Measurements from ENCODE around the gene CA10.

The CA10 gene

DNA sequence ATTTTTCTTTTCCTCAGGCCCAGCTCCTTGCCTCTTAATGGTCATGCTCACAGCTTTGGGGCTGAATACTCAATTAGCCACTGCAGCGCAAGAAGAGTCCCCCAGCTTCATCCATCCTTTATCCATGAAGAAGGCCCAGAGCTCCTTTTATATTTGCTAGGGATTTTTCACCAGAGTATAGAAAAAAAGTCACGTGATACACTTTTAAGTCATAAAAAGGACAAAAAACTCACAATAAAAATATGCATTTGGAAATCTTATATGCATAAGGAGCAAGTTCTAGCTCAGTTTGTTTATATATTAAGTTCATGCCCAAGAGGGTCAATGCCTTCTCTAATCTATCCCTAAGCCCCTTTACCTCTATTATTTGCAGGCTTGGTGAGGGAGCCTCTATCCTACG is 254.1 kb downstream of the CA10 start:
- TF ChIP-seq, protein P1, sequence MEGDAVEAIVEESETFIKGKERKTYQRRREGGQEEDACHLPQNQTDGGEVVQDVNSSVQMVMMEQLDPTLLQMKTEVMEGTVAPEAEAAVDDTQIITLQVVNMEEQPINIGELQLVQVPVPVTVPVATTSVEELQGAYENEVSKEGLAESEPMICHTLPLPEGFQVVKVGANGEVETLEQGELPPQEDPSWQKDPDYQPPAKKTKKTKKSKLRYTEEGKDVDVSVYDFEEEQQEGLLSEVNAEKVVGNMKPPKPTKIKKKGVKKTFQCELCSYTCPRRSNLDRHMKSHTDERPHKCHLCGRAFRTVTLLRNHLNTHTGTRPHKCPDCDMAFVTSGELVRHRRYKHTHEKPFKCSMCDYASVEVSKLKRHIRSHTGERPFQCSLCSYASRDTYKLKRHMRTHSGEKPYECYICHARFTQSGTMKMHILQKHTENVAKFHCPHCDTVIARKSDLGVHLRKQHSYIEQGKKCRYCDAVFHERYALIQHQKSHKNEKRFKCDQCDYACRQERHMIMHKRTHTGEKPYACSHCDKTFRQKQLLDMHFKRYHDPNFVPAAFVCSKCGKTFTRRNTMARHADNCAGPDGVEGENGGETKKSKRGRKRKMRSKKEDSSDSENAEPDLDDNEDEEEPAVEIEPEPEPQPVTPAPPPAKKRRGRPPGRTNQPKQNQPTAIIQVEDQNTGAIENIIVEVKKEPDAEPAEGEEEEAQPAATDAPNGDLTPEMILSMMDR (conservative IDR thresholded peaks at IDR 0.05; ENCODE audit: low read depth, low read length), result no peak
- no peak overlapping the region for H3K9ac ChIP-seq
- H4K20me1 ChIP-seq (ENCODE audit: insufficient read depth), result no peaks in the 10 kb centered on the region
- no peaks in the 10 kb centered on the region for H3K27me3 ChIP-seq (ENCODE audit: insufficient read depth, low read depth)
- no peaks in the 10 kb centered on the region for H3K79me2 ChIP-seq (ENCODE audit: insufficient read depth, low read depth)
- H3K27ac ChIP-seq, result no peak overlapping the region
- no peak overlapping the region for H2AFZ ChIP-seq (ENCODE audit: low read depth)
- H3K36me3 ChIP-seq (ENCODE audit: insufficient read depth), result no peaks in the 10 kb centered on the region
- no peak overlapping the region for H3K4me2 ChIP-seq
- no peaks in the 10 kb centered on the region for H3K4me1 ChIP-seq (ENCODE audit: low read depth, poor library complexity, severe bottlenecking)
- H3K4me3 ChIP-seq (IDR thresholded peaks at IDR 0.05; ENCODE audit: insufficient read depth, low read depth, low read length), result no peak overlapping the region

DNA sequence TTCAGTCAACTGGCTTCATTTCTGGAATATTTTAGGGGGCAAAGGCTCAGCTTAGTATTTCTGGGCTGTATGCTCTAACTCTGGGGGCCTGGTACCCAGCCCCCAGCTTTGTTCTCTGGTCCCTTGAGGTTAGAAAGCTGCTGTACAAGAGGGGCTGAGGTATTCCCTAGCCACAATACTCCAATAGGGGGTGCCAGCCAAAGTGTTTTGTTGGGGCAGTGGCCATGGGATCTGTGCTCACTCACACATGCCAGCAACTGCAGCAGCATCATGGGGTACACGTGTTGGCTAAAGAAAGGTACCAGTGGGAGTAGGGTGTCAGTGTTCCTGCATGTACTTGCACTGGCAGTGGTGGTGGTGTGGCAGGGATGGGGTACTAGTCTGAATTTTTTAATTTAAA is 257.3 kb downstream of the CA10 start:
- Histone ChIP-seq H4K20me1 (ENCODE audit: insufficient read depth) (no peaks in the 10 kb centered on the region), H3K27me3 (ENCODE audit: insufficient read depth, low read depth) (no peaks in the 10 kb centered on the region), H3K4me2 (no peak overlapping the region), H2AFZ (ENCODE audit: low read depth) (no peak overlapping the region), H3K27ac (no peak overlapping the region), H3K4me3 (IDR thresholded peaks at IDR 0.05; ENCODE audit: insufficient read depth, low read depth, low read length) (no peak overlapping the region), H3K4me1 (ENCODE audit: low read depth, poor library complexity, severe bottlenecking) (no peaks in the 10 kb centered on the region), H3K9ac (no peak overlapping the region), H3K36me3 (ENCODE audit: insufficient read depth) (no peaks in the 10 kb centered on the region), H3K79me2 (ENCODE audit: insufficient read depth, low read depth) (no peaks in the 10 kb centered on the region)
- TF ChIP-seq, protein P1 (conservative IDR thresholded peaks at IDR 0.05; ENCODE audit: low read depth, low read length), result no peak

DNA sequence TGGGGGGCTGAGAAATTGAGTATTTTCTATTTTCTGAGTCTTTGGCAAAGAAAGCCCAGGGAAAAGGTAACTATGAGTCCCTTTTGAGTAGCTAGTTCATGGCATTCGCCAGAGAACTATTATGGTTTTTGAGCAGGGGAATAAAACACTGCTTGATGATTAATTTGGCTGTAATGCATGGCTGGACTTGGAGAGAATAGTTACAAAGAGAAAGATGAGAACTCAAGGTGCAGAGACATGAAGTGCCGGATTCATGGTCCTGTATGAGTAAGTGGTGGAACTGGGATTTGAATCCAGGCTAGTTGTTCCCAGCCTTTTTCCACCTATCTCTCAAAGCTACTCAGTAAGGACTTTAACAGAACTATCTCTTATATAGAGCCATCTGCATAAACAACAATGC is 266.6 kb downstream of the CA10 start:
- H3K4me2 ChIP-seq, result no peak overlapping the region
- H2AFZ ChIP-seq (ENCODE audit: low read depth), result no peak overlapping the region
- H3K4me1 ChIP-seq (ENCODE audit: low read depth, poor library complexity, severe bottlenecking), result no peaks in the 10 kb centered on the region
- H3K36me3 ChIP-seq (ENCODE audit: insufficient read depth), result no peaks in the 10 kb centered on the region
- no peak overlapping the region for H3K9ac ChIP-seq
- H4K20me1 ChIP-seq (ENCODE audit: insufficient read depth), result no peaks in the 10 kb centered on the region
- H3K27ac ChIP-seq, result no peak overlapping the region
- TF ChIP-seq, protein P1 (conservative IDR thresholded peaks at IDR 0.05; ENCODE audit: low read depth, low read length), result no peak
- H3K4me3 ChIP-seq (IDR thresholded peaks at IDR 0.05; ENCODE audit: insufficient read depth, low read depth, low read length), result no peak overlapping the region
- H3K27me3 ChIP-seq (ENCODE audit: insufficient read depth, low read depth), result no peaks in the 10 kb centered on the region
- no peaks in the 10 kb centered on the region for H3K79me2 ChIP-seq (ENCODE audit: insufficient read depth, low read depth)

DNA sequence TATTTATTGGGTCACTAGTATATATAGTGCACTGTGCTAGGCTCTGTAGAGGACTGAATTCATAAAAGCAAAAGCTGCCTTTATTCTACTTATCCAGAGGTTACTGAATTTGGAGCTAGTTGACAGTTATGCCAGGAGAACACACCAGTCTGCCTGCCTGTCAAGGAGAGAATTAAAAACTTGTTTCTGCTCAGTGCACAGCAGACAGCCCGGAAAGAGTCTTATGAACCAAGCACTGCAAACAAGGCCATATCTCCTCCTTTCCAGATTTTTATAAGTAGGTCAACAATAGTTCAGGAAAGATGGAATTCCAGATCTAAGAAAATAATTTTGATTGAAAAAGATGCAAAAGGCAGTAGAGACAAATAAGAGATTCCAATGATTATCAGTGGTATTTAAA is 267.8 kb downstream of the CA10 start:
- H2AFZ ChIP-seq (ENCODE audit: low read depth), result no peak overlapping the region
- no peaks in the 10 kb centered on the region for H4K20me1 ChIP-seq (ENCODE audit: insufficient read depth)
- no peak overlapping the region for H3K4me3 ChIP-seq (IDR thresholded peaks at IDR 0.05; ENCODE audit: insufficient read depth, low read depth, low read length)
- H3K27me3 ChIP-seq (ENCODE audit: insufficient read depth, low read depth), result no peaks in the 10 kb centered on the region
- no peaks in the 10 kb centered on the region for H3K4me1 ChIP-seq (ENCODE audit: low read depth, poor library complexity, severe bottlenecking)
- H3K79me2 ChIP-seq (ENCODE audit: insufficient read depth, low read depth), result no peaks in the 10 kb centered on the region
- TF ChIP-seq, protein P1 (conservative IDR thresholded peaks at IDR 0.05; ENCODE audit: low read depth, low read length), result no peak
- H3K27ac ChIP-seq, result no peak overlapping the region
- H3K4me2 ChIP-seq, result no peak overlapping the region
- no peak overlapping the region for H3K9ac ChIP-seq
- H3K36me3 ChIP-seq (ENCODE audit: insufficient read depth), result no peaks in the 10 kb centered on the region

DNA sequence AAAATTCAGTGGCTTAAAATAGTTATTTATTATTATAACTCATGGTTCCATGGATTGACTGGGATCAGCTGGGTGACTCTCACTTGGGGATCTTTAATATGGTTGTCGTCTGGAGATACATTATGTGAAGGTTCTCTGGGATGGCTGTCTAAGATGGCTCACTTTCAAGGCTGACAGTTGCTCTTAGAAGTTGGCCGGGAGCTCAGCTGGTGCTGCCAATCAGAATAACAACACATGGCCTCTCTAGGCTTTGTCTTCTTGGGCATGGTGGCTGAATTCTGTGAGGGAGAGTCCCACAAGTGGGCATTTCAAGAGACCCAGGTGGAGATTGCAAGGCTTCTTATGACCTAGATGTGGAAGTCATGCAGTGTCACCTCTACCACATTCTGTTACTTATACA is 269.7 kb downstream of the CA10 start:
- H2AFZ ChIP-seq (ENCODE audit: low read depth), result no peak overlapping the region
- no peaks in the 10 kb centered on the region for H3K36me3 ChIP-seq (ENCODE audit: insufficient read depth)
- no peaks in the 10 kb centered on the region for H3K79me2 ChIP-seq (ENCODE audit: insufficient read depth, low read depth)
- no peaks in the 10 kb centered on the region for H3K4me1 ChIP-seq (ENCODE audit: low read depth, poor library complexity, severe bottlenecking)
- H4K20me1 ChIP-seq (ENCODE audit: insufficient read depth), result no peaks in the 10 kb centered on the region
- H3K27ac ChIP-seq, result no peak overlapping the region
- TF ChIP-seq, protein P1 (conservative IDR thresholded peaks at IDR 0.05; ENCODE audit: low read depth, low read length), result no peak
- H3K4me2 ChIP-seq, result no peak overlapping the region
- no peaks in the 10 kb centered on the region for H3K27me3 ChIP-seq (ENCODE audit: insufficient read depth, low read depth)
- no peak overlapping the region for H3K9ac ChIP-seq
- no peak overlapping the region for H3K4me3 ChIP-seq (IDR thresholded peaks at IDR 0.05; ENCODE audit: insufficient read depth, low read depth, low read length)
